Measurements from ENCODE around the gene ADAMTS19. TPM values are rescaled to one million over a fixed set of nuclear protein-coding genes. Genes with fewer than 3 reads are reported as not detected.

Gene ADAMTS19
- total RNA-seq, 1 experiment from 2014 or later = 20.3 TPM

- H2BK5ac ChIP-seq (ENCODE audit: insufficient read length, low read length) = no peak overlapping the region
- TF ChIP-seq CTCF (conservative IDR thresholded peaks at IDR 0.05) = no peak
- no peak overlapping the region for H4K5ac ChIP-seq (ENCODE audit: insufficient read length, low read depth, low read length)
- H2BK20ac ChIP-seq (ENCODE audit: low read depth, low read length, poor library complexity, severe bottlenecking) = no peak overlapping the region
- H2BK12ac ChIP-seq (ENCODE audit: insufficient read length, low read depth, low read length) = no peak overlapping the region
- Mint-ChIP-seq H3K27me3 (ENCODE audit: low read depth) (0 out of 2 replicates have a peak, but pooled peaks cover under 1% of the 10 kb centered on the region), H3K36me3 (ENCODE audit: insufficient read depth in 1 of 3, low read depth in 3 of 3) (peaks cover 0 to 9% (median 0%) of the 10 kb centered on the region in 3 experiments; a peak in 1 of 7 replicates), H3K9me3 (peaks cover 2 to 12% of the 10 kb centered on the region in 2 experiments; a peak in 3 of 5 replicates), H3K4me3 (no peak overlapping the region), H3K4me1 (peaks cover 16 to 19% of the 10 kb centered on the region in 2 experiments), H3K27ac (no peak overlapping the region)
- no peak overlapping the region for H2BK120ac ChIP-seq (ENCODE audit: low read depth, low read length, poor library complexity, severe bottlenecking)
- H4K91ac ChIP-seq (ENCODE audit: insufficient read length, low read depth, low read length) = no peak overlapping the region
- H3K9me3 ChIP-seq (ENCODE audit: control insufficient read depth, low read depth, low read length) = no peaks in the 10 kb centered on the region
- H3K4me1 ChIP-seq (ENCODE audit: insufficient read depth, low read length) = peaks cover 5% of the 10 kb centered on the region; the same call in 1 of the 2 replicates
- no peak overlapping the region for H3K18ac ChIP-seq (ENCODE audit: insufficient read length, low read depth, low read length)
- H3K14ac ChIP-seq (ENCODE audit: insufficient read depth, low read length) = no peak overlapping the region
- DNase-seq = no peak
- H3K4me2 ChIP-seq (ENCODE audit: insufficient read depth, insufficient read length, low read length) = no peak overlapping the region
- no peaks in the 10 kb centered on the region for H3K23me2 ChIP-seq (ENCODE audit: insufficient read length, low read depth, low read length, poor library complexity, severe bottlenecking)
- no peak overlapping the region for H3K56ac ChIP-seq (ENCODE audit: insufficient read length, low read depth, low read length)
- H3K4ac ChIP-seq (ENCODE audit: low read depth, low read length) = no peak overlapping the region
- 100% methylated on average over 1 of the region's 2 CpGs for WGBS (ENCODE audit: extremely low coverage, insufficient read length, low lambda C conversion rate)
- H3K27ac ChIP-seq (ENCODE audit: insufficient read length, low read depth, low read length) = no peak overlapping the region
- H4K8ac ChIP-seq (replicated peaks; ENCODE audit: insufficient read length, low read depth, low read length) = no peak overlapping the region
- H3K9ac ChIP-seq (ENCODE audit: extremely low read depth, insufficient read length, low read length) = no peak overlapping the region
- H2BK15ac ChIP-seq (ENCODE audit: low read depth, low read length) = no peak overlapping the region
- H3T11ph ChIP-seq (ENCODE audit: low read length) = no peak overlapping the region
- H3K79me2 ChIP-seq (ENCODE audit: insufficient read depth, low read length) = no peaks in the 10 kb centered on the region
- H2AK5ac ChIP-seq (ENCODE audit: insufficient read length, low read length) = no peak overlapping the region
- H4K20me1 ChIP-seq (ENCODE audit: control insufficient read depth, insufficient read depth, insufficient read length) = no peaks in the 10 kb centered on the region
- no peak overlapping the region for H2AFZ ChIP-seq (ENCODE audit: low read length)
- H3K23ac ChIP-seq (ENCODE audit: insufficient read length, low read depth, low read length) = no peak overlapping the region
- no peaks in the 10 kb centered on the region for H3K79me1 ChIP-seq (ENCODE audit: insufficient read depth, low read depth, low read length, poor library complexity, severe bottlenecking)
- no peaks in the 10 kb centered on the region for H3K27me3 ChIP-seq (ENCODE audit: insufficient read depth, low read length)
Measured at GRCh38 chr5:129413570-129413969, 46.5 kb upstream of the ADAMTS19 start.
